ENCODE data around the gene MYO7A.

- TF ChIP-seq, protein P1, sequence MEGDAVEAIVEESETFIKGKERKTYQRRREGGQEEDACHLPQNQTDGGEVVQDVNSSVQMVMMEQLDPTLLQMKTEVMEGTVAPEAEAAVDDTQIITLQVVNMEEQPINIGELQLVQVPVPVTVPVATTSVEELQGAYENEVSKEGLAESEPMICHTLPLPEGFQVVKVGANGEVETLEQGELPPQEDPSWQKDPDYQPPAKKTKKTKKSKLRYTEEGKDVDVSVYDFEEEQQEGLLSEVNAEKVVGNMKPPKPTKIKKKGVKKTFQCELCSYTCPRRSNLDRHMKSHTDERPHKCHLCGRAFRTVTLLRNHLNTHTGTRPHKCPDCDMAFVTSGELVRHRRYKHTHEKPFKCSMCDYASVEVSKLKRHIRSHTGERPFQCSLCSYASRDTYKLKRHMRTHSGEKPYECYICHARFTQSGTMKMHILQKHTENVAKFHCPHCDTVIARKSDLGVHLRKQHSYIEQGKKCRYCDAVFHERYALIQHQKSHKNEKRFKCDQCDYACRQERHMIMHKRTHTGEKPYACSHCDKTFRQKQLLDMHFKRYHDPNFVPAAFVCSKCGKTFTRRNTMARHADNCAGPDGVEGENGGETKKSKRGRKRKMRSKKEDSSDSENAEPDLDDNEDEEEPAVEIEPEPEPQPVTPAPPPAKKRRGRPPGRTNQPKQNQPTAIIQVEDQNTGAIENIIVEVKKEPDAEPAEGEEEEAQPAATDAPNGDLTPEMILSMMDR (IDR thresholded peaks at IDR 0.05) = no peak
- no peak for TF ChIP-seq ZFX (IDR thresholded peaks at IDR 0.05; ENCODE audit: borderline replicate concordance)
These were observed 123.0 kb downstream of the MYO7A start for GRCh38 chr11:77250881-77251640.
